NCI-H2227 (cell line): ENCODE results near the gene OR52W1.
"Not testable (repeated sequence)": the region's sequence is repeated elsewhere in the genome, so short reads cannot be mapped to it uniquely, and the experiment has no call there.

Experiments used
- DNase-seq: peaks from one replicate; lab custom pipeline; 2025; ENCODE audit not compliant: unreplicated experiment; lab: John Stamatoyannopoulos, UW

The OR52W1 gene

GRCh38 chr11:6216501-6216900, 17.5 kb downstream of the OR52W1 start:
- DNase-seq, result no peak

GRCh38 chr11:6217722-6218121, 18.7 kb downstream of the OR52W1 start:
- no peak for DNase-seq

GRCh38 chr11:6219359-6219758, 20.3 kb downstream of the OR52W1 start:
- no peak for DNase-seq

GRCh38 chr11:6223854-6224253, 24.8 kb downstream of the OR52W1 start:
- DNase-seq, result no peak

- DNase-seq, result no peak
Observed at GRCh38 chr11:6224421-6224820, 25.4 kb downstream of the OR52W1 start.

GRCh38 chr11:6225024-6225423, 26.0 kb downstream of the OR52W1 start:
- DNase-seq, result no peak

- DNase-seq, result no peak
Observed at GRCh38 chr11:6225896-6226295, 26.9 kb downstream of the OR52W1 start.

- DNase-seq, result no peak
Observed at GRCh38 chr11:6228520-6228919, 29.5 kb downstream of the OR52W1 start.

GRCh38 chr11:6229911-6230310, 30.9 kb downstream of the OR52W1 start:
- no peak for DNase-seq

- DNase-seq, result no peak
Observed at GRCh38 chr11:6232899-6233298, 33.9 kb downstream of the OR52W1 start.

GRCh38 chr11:6233984-6234386, 35.0 kb downstream of the OR52W1 start:
- no peak for DNase-seq

GRCh38 chr11:6234387-6235107, 35.5 kb downstream of the OR52W1 start, which contains the start of gene FHIP1B:
Gene FHIP1B (minus strand): TSS chr11:6234636. CDS start chr11:6224516, 10,120 bp downstream.
- peak; percentile 100 for DNase-seq

GRCh38 chr11:6237266-6237665, 38.2 kb downstream of the OR52W1 start:
- DNase-seq, result no peak

GRCh38 chr11:6237761-6238302, 38.8 kb downstream of the OR52W1 start:
- DNase-seq, result no peak

- DNase-seq, result no peak
Observed at GRCh38 chr11:6238902-6239301, 39.9 kb downstream of the OR52W1 start, which contains the start of gene CNGA4. Gene CNGA4 (plus strand): TSS chr11:6239089. CDS start chr11:6239207, 118 bp downstream.

GRCh38 chr11:6240139-6240538, 41.1 kb downstream of the OR52W1 start:
- DNase-seq, result no peak

- no peak for DNase-seq
Observed at GRCh38 chr11:6240781-6241180, 41.8 kb downstream of the OR52W1 start.

- DNase-seq, result no peak
Observed at GRCh38 chr11:6241316-6241715, 42.3 kb downstream of the OR52W1 start.

- no peak for DNase-seq
Observed at GRCh38 chr11:6245536-6245935, 46.5 kb downstream of the OR52W1 start.

GRCh38 chr11:6248248-6248647, 49.2 kb downstream of the OR52W1 start:
- DNase-seq, result no peak

GRCh38 chr11:6248897-6249296, 49.9 kb downstream of the OR52W1 start:
- DNase-seq, result not testable (repeated sequence)
